ENCODE results near the gene CTXN1. TPM values are rescaled to one million over a fixed set of nuclear protein-coding genes. Genes with fewer than 3 reads are reported as not detected.

CTXN1 gene
- total RNA-seq, 1 experiment from 2014 or later: 16.2 TPM

DNA sequence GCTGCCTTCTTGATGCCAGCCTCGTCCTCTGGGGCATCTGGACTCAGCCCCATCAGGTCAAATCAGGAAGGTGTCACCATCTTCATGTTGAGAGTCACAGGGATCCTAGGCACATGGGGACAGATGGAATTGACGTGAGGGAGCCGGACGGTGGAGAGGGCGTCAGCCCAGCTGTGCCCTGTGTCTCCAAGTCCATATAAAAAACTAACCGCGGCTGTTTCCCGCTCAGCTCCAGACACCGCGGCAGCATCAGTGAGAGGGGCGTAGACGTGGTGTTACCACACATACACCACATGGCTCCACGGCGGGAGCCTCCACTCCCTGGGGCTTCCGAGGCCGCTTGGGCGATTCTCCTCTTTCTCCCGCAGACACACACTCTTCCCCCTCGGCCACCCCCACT lies 46.1 kb downstream of the CTXN1 start:
- Histone ChIP-seq H3K4me3 (no peak overlapping the region), H3K9me3 (peaks cover 2% of the 10 kb centered on the region; the same call in 1 of the 2 replicates), H3K36me3 (no peaks in the 10 kb centered on the region), H3K27me3 (peaks cover 6% of the 10 kb centered on the region)
- DNase-seq: no peak

DNA sequence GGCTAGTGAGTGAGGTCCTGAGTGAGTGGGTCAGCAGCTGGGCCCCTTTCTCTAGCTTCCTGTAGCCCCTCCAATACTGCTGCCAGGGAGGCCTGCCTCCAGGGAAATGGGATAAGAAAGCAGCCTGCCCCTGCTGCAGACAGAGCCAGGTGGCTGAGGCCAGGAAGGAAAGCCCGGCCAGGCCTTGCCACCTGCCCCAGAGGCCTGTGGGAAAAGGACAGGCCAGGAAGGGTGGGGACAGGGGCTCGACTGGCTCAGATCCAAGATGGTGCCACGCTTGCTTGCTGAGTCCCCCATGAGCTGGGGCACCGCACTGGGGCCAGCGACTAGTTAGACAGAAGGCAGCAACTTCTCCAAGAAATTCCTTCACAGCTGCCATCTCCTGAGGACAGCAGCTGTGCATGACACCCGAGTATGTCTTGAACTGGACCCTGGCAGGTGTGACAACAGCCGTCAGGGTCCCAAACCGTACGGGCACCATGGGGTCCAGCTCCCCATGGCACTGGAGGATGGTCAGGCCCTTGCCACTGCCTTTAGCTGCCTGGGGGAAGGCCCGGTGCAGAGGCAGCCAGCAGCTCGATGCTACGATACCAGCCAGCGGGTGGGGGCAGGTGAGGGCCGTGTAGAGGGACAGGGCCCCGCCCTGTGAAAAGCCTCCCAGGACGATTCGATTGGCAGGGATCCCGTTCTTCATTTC lies 46.7 kb downstream of the CTXN1 start:
- peaks cover 11% of the 10 kb centered on the region for H3K27me3 ChIP-seq
- DNase-seq: no peak
- H3K9me3 ChIP-seq: peaks cover 2% of the 10 kb centered on the region; the same call in 1 of the 2 replicates

DNA sequence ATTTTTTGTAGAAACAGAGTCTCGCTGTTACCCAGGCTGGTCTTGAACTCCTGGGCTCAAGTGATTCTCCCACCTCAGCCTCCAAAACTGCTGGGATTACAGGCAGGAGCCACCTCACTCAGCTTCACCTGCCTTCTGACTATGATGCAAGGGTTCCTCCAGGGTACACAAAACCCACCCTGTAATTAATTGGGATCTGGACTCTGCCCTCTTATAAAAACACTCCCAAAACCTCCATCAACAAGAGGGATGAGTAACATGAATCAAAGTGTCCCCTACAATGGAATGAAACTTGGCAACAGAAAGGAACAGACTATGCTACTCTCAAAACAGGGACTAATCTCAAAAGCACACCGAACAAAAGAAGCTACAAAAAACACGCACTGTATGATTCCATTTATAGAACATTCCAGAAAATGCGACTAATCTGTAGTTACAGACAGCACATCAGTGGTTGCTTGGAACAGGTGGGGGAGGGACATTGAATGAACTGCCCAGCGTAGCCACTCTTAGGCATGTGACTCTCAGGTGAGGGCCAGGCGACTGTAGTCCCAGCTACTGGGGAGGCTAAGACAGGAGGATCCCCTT lies 48.6 kb downstream of the CTXN1 start:
- H3K36me3 ChIP-seq: no peaks in the 10 kb centered on the region
- peaks cover 2% of the 10 kb centered on the region; the same call in 1 of the 2 replicates for H3K9me3 ChIP-seq
- H3K27me3 ChIP-seq: peaks cover 29% of the 10 kb centered on the region
- no peak for DNase-seq
- H3K4me3 ChIP-seq: no peak overlapping the region

More for the DNA sequence above, 46.7 kb downstream of the CTXN1 start:
- no peak overlapping the region for H3K4me3 ChIP-seq
- no peaks in the 10 kb centered on the region for H3K36me3 ChIP-seq

DNA sequence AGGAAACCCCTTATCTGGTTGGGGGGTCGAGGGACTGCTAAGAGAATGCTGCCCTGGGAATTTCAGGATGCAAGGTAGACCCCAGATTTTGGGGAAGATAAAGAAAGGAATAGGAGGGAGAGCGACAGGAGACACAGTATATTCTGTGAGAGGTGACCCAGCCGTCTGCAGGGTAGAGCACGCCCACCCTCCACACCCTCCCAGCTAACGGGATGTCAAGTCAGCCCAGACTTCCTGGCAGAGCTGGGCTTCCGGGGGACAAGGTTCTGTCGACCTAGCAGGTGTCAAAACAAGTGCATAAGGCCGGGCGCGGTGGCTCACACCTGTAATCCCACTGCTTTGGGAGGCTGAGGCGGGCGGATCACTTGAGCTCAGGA lies 51.0 kb downstream of the CTXN1 start:
- DNase-seq: no peak
- no peaks in the 10 kb centered on the region for H3K9me3 ChIP-seq
- peaks cover 24% of the 10 kb centered on the region for H3K27me3 ChIP-seq
- no peaks in the 10 kb centered on the region for H3K36me3 ChIP-seq
- H3K4me3 ChIP-seq: no peak overlapping the region

Other genes with a start within 250 kb of the CTXN1 start
- not detected in 2 replicates for gene MCEMP1, start 249.0 kb downstream of the CTXN1 start, total RNA-seq (2014; rRNA removed; shearing (Covaris generic); ENCODE audit: low replicate concordance)
- 159 and 202 TPM in 2 replicates for gene TRAPPC5, start 245.3 kb downstream of the CTXN1 start, total RNA-seq (2014; rRNA removed; shearing (Covaris generic); ENCODE audit: low replicate concordance)
- not detected in 2 replicates for gene FCER2, start 224.0 kb downstream of the CTXN1 start, total RNA-seq (2014; rRNA removed; shearing (Covaris generic); ENCODE audit: low replicate concordance)
- not detected in 2 replicates for gene CLEC4G, start 194.0 kb downstream of the CTXN1 start, total RNA-seq (2014; rRNA removed; shearing (Covaris generic); ENCODE audit: low replicate concordance)
- not detected in 2 replicates for gene CD209, start 178.6 kb downstream of the CTXN1 start, total RNA-seq (2014; rRNA removed; shearing (Covaris generic); ENCODE audit: low replicate concordance)
- gene CLEC4M, start 162.9 kb downstream of the CTXN1 start, total RNA-seq (2014; rRNA removed; shearing (Covaris generic); ENCODE audit: low replicate concordance): not detected in 2 replicates
- 21.4 and 31.0 TPM in 2 replicates for gene EVI5L, start 95.9 kb downstream of the CTXN1 start, total RNA-seq (2014; rRNA removed; shearing (Covaris generic); ENCODE audit: low replicate concordance)
- gene PRR36, start 51.7 kb downstream of the CTXN1 start, total RNA-seq (2014; rRNA removed; shearing (Covaris generic); ENCODE audit: low replicate concordance): not detected in 2 replicates
- gene LRRC8E, start 37.6 kb downstream of the CTXN1 start, total RNA-seq (2014; rRNA removed; shearing (Covaris generic); ENCODE audit: low replicate concordance): 11.9 and 20.1 TPM in 2 replicates
- 21.2 and 38.6 TPM in 2 replicates for gene MAP2K7, start 22.3 kb downstream of the CTXN1 start, total RNA-seq (2014; rRNA removed; shearing (Covaris generic); ENCODE audit: low replicate concordance)
- gene TGFBR3L, start 11.3 kb downstream of the CTXN1 start, total RNA-seq (2014; rRNA removed; shearing (Covaris generic); ENCODE audit: low replicate concordance): 0.46 TPM in 1 of 2 replicates, not detected in the other
- 39.9 and 45.1 TPM in 2 replicates for gene SNAPC2, start 5.8 kb downstream of the CTXN1 start, total RNA-seq (2014; rRNA removed; shearing (Covaris generic); ENCODE audit: low replicate concordance)
- gene TIMM44, start 17.5 kb upstream of the CTXN1 start, total RNA-seq (2014; rRNA removed; shearing (Covaris generic); ENCODE audit: low replicate concordance): 132 and 210 TPM in 2 replicates
- 90.8 and 118 TPM in 2 replicates for gene ELAVL1, start 79.5 kb upstream of the CTXN1 start, total RNA-seq (2014; rRNA removed; shearing (Covaris generic); ENCODE audit: low replicate concordance)
- not detected in 2 replicates for gene CCL25, start 126.6 kb upstream of the CTXN1 start, total RNA-seq (2014; rRNA removed; shearing (Covaris generic); ENCODE audit: low replicate concordance)
- not detected in 2 replicates for gene FBN3, start 223.5 kb upstream of the CTXN1 start, total RNA-seq (2014; rRNA removed; shearing (Covaris generic); ENCODE audit: low replicate concordance)